Activated T-helper 1 cell treated with Interleukin-2 at 50 U/mL for 16 hours (primary cell): ENCODE results near the gene PCNT.

Source experiments
- DNase-seq: peaks from one replicate; pipeline ENCODE4 v3.0.0-alpha.2; 2020; ENCODE audit warnings: low read depth

The PCNT gene

GRCh38 chr21:46409641-46410406 lies 85.9 kb downstream of the PCNT start:
- no peak for DNase-seq

GRCh38 chr21:46410516-46410915 lies 86.6 kb downstream of the PCNT start:
- no peak for DNase-seq

- no peak for DNase-seq
Measured at GRCh38 chr21:46411236-46411635, 87.3 kb downstream of the PCNT start.

GRCh38 chr21:46411691-46412090 lies 87.7 kb downstream of the PCNT start:
- no peak for DNase-seq

GRCh38 chr21:46412521-46413364 lies 88.8 kb downstream of the PCNT start:
- DNase-seq, result no peak

- DNase-seq, result no peak
Measured at GRCh38 chr21:46413365-46413696, 89.4 kb downstream of the PCNT start.

GRCh38 chr21:46414965-46415275 lies 91.0 kb downstream of the PCNT start:
- no peak for DNase-seq

GRCh38 chr21:46416551-46416950 lies 92.6 kb downstream of the PCNT start:
- DNase-seq, result no peak

- DNase-seq, result no peak
Measured at GRCh38 chr21:46418265-46418946, 94.5 kb downstream of the PCNT start.

GRCh38 chr21:46420241-46421190 lies 96.6 kb downstream of the PCNT start:
- DNase-seq, result no peak

GRCh38 chr21:46421191-46421750 lies 97.3 kb downstream of the PCNT start:
- no peak for DNase-seq

- no peak for DNase-seq
Measured at GRCh38 chr21:46421756-46422555, 98.0 kb downstream of the PCNT start.

- no peak for DNase-seq
Measured at GRCh38 chr21:46422636-46423241, 98.8 kb downstream of the PCNT start.

- DNase-seq, result no peak
Measured at GRCh38 chr21:46423546-46424038, 99.6 kb downstream of the PCNT start.

- DNase-seq, result no peak
Measured at GRCh38 chr21:46424039-46424591, 100.2 kb downstream of the PCNT start.

- DNase-seq, result no peak
Measured at GRCh38 chr21:46424621-46425020, 100.7 kb downstream of the PCNT start.

GRCh38 chr21:46425041-46425440 lies 101.1 kb downstream of the PCNT start:
- no peak for DNase-seq

GRCh38 chr21:46425571-46425970 lies 101.6 kb downstream of the PCNT start:
- DNase-seq, result no peak

- no peak for DNase-seq
Measured at GRCh38 chr21:46426313-46427046, 102.5 kb downstream of the PCNT start.
